ENCODE measurements around the gene SAA4. TPM values are rescaled to one million over a fixed set of nuclear protein-coding genes. Genes with fewer than 3 reads are reported as not detected.

The SAA4 gene
- total and polyA plus RNA-seq, 3 donors from 2014 or later = 0.84 TPM; not detected in 2

- Histone ChIP-seq H3K36me3 (ENCODE audit: low read depth, missing control alignments) (no peaks in the 10 kb centered on the region), H3K27ac (no peak overlapping the region), H3K4me3 (no peak overlapping the region), H3K9me3 (no peaks in the 10 kb centered on the region), H3K4me1 (no peaks in the 10 kb centered on the region), H3K27me3 (no peaks in the 10 kb centered on the region)
- intact Hi-C loops (cut with DNase I; ENCODE audit: low total_unique reads) = no loop called here
- WGBS, 2 donors = 61 to 87% methylated on average over 9 to 24 of the region's 24 CpGs
- TF ChIP-seq POLR2A (IDR thresholded peaks at IDR 0.05) = no peak
- TF ChIP-seq CTCF (IDR thresholded peaks at IDR 0.05) = no peak
- no peak for DNase-seq
Observed at GRCh38 chr11:18188796-18189195, 47.8 kb downstream of the SAA4 start.

Small RNAs within 50 kb of the gene (small RNA-seq; reads per million reads assigned to genes)
- gene RNA5SP333 (0 reads per million in 2 donors), gene RNA5SP334 (0 reads per million in 2 donors)

Other genes starting within 250 kb of the SAA4 start
- gene SERGEF, start 223.8 kb downstream of the SAA4 start, total RNA-seq = 10 to 100 TPM; 12.5 to 23.1 TPM
- 37.5 TPM for gene SERGEF, start 223.8 kb downstream of the SAA4 start, polyA plus RNA-seq (ENCODE audit: insufficient read depth, low read depth, low replicate concordance)
- 1 to 10 TPM; 1.7 to 1.9 TPM for gene TPH1, start 190.5 kb downstream of the SAA4 start, total RNA-seq
- 1.0 TPM for gene TPH1, start 190.5 kb downstream of the SAA4 start, polyA plus RNA-seq (ENCODE audit: insufficient read depth, low read depth, low replicate concordance)
- 10 to 100 TPM; 21.8 to 29.8 TPM for gene SAAL1, start 130.7 kb downstream of the SAA4 start, total RNA-seq
- gene SAAL1, start 130.7 kb downstream of the SAA4 start, polyA plus RNA-seq (ENCODE audit: insufficient read depth, low read depth, low replicate concordance) = 29.0 TPM
- gene MRGPRX3, start 104.2 kb downstream of the SAA4 start, total RNA-seq = not detected
- gene MRGPRX3, start 104.2 kb downstream of the SAA4 start, polyA plus RNA-seq (ENCODE audit: insufficient read depth, low read depth, low replicate concordance) = not detected
- not detected for gene MRGPRX4, start 64.0 kb downstream of the SAA4 start, total RNA-seq
- gene MRGPRX4, start 64.0 kb downstream of the SAA4 start, polyA plus RNA-seq (ENCODE audit: insufficient read depth, low read depth, low replicate concordance) = not detected
- gene SAA2, start 11.9 kb upstream of the SAA4 start, total RNA-seq = 1 to 10 TPM; 1.7 to 2.4 TPM
- gene SAA2, start 11.9 kb upstream of the SAA4 start, polyA plus RNA-seq (ENCODE audit: insufficient read depth, low read depth, low replicate concordance) = 2.1 TPM
- gene SAA1, start 29.5 kb upstream of the SAA4 start, total RNA-seq = not detected
- gene SAA1, start 29.5 kb upstream of the SAA4 start, polyA plus RNA-seq (ENCODE audit: insufficient read depth, low read depth, low replicate concordance) = 6.2 TPM
- gene HPS5, start 85.3 kb upstream of the SAA4 start, total RNA-seq = 100 to 1,000 TPM in 1 of 2 donors, 10 to 100 TPM in 1; 97.7 to 111 TPM
- 44.0 TPM for gene HPS5, start 85.3 kb upstream of the SAA4 start, polyA plus RNA-seq (ENCODE audit: insufficient read depth, low read depth, low replicate concordance)
- gene GTF2H1, start 85.8 kb upstream of the SAA4 start, total RNA-seq = 100 to 1,000 TPM; 103 to 111 TPM
- gene GTF2H1, start 85.8 kb upstream of the SAA4 start, polyA plus RNA-seq (ENCODE audit: insufficient read depth, low read depth, low replicate concordance) = 79.2 TPM
- gene LDHA, start 157.8 kb upstream of the SAA4 start, total RNA-seq = 100 to 1,000 TPM; 155 to 174 TPM
- 353 TPM for gene LDHA, start 157.8 kb upstream of the SAA4 start, polyA plus RNA-seq (ENCODE audit: insufficient read depth, low read depth, low replicate concordance)
- gene LDHC, start 175.5 kb upstream of the SAA4 start, total RNA-seq = 100 to 1,000 TPM; 115 to 135 TPM
- gene LDHC, start 175.5 kb upstream of the SAA4 start, polyA plus RNA-seq (ENCODE audit: insufficient read depth, low read depth, low replicate concordance) = 815 TPM
- 1 to 10 TPM; 2.4 to 4.7 TPM for gene LDHAL6A, start 219.1 kb upstream of the SAA4 start, total RNA-seq
- 13.0 TPM for gene LDHAL6A, start 219.1 kb upstream of the SAA4 start, polyA plus RNA-seq (ENCODE audit: insufficient read depth, low read depth, low replicate concordance)

All from testis (tissue), 3 donors.